ENCODE measurements around the gene GJB6. TPM values are rescaled to one million over a fixed set of nuclear protein-coding genes. Genes with fewer than 3 reads are reported as not detected.

The GJB6 gene
- polyA plus RNA-seq, 2 of the 4 experiments (the other 2 are of a cell fraction): 0.06 TPM; not detected in 1

- Histone ChIP-seq H3K27ac (peak overlapping the region in 1 of 2 experiments; percentile 71; a peak in 2 of 6 replicates), H3K4me3 (peak overlapping the region; percentile 47), H3K4me1 (no peaks in the 10 kb centered on the region), H3K4me2 (peak overlapping the region; percentile 90), H3K9me3 (no peaks in the 10 kb centered on the region)
- 79% methylated on average over 25 of the region's 30 CpGs for WGBS (ENCODE audit: missing lambda C conversion rate)
- CTCF ChIA-PET: no interaction called here
- no peak for TF ChIP-seq MAZ (IDR thresholded peaks at IDR 0.05; ENCODE audit: borderline replicate concordance, low read depth, low read length)
- DNase-seq (ENCODE audit: low read depth in 1 of 2, low spot score in 1 of 2) (no peak), ATAC-seq (no peak), FAIRE-seq (no peak)
- POLR2A ChIA-PET: no interaction called here
These were observed 943 bp downstream of the GJB6 start for GRCh38 chr13:20230913-20231838.

GRCh38 chr13:20227730-20228129, 4.4 kb downstream of the GJB6 start:
- POLR2A ChIA-PET: interaction anchor here (1.1 kb wide), 1 partner anchor 364 kb away, joined by 3 read pairs; the partner anchor contains the start of gene ZMYM5

DNA sequence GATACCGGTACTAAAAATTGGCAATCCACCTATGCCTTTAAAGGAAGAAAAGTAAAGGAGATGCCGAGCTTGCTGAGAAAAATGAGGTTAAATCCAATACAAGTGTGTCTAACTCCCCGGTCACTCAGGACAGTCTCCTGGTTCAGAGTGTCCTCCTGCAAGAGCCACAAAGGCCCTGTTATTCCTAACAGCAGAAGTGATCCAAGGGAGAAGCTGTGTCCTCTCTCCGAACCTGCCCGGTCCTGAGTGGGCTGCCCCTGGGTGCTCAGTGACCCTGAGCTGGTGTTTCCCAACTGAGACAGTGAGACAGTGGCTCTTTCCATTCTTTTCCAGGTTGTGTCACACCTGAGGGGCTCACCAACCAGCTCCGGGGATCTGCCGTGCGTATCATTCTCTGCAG, 4.8 kb downstream of the GJB6 start:
- no peak for DNase-seq (ENCODE audit: low read depth in 1 of 2, low spot score in 1 of 2)
- 57% methylated on average over 8 of the region's 8 CpGs for WGBS (ENCODE audit: missing lambda C conversion rate)
- Histone ChIP-seq H3K27ac (no peak overlapping the region), H3K4me2 (no peak overlapping the region), H3K4me1 (no peaks in the 10 kb centered on the region), H3K9me3 (no peaks in the 10 kb centered on the region), H3K4me3 (no peak overlapping the region)
- no peak for ATAC-seq
- CTCF ChIA-PET: interaction anchor here (1.2 to 1.4 kb wide), 2 partner anchors 18 to 30 kb away, joined by 3 to 4 read pairs; no protein-coding TSS in a partner anchor
- FAIRE-seq: no peak
- POLR2A ChIA-PET: no interaction called here
- TF ChIP-seq MAFK (IDR thresholded peaks at IDR 0.05; ENCODE audit: partially characterized antibody) (no peak), HDAC2 (IDR thresholded peaks at IDR 0.05) (no peak), NFE2L2 (conservative IDR thresholded peaks at IDR 0.05; ENCODE audit: low read length) (no peak), JUNB (IDR thresholded peaks at IDR 0.05) (no peak), HEYL (CRISPR knock-in tag; IDR thresholded peaks at IDR 0.05) (no peak), RAD21 (conservative IDR thresholded peaks at IDR 0.05 in 1 of 2, IDR thresholded peaks at IDR 0.05 in 1 of 2) (no peak), NR3C1 (IDR thresholded peaks at IDR 0.05) (no peak), ATOH8 (CRISPR knock-in tag; IDR thresholded peaks at IDR 0.05; ENCODE audit: low read depth) (no peak), RFX5 (IDR thresholded peaks at IDR 0.05) (no peak), HOXB5 (CRISPR knock-in tag; IDR thresholded peaks at IDR 0.05) (no peak), HMGXB4 (CRISPR knock-in tag; IDR thresholded peaks at IDR 0.05; ENCODE audit: borderline replicate concordance) (no peak), POLR2A (IDR thresholded peaks at IDR 0.05; ENCODE audit: low read length) (no peak), EHMT2 (IDR thresholded peaks at IDR 0.05; ENCODE audit: low read depth) (no peak), CEBPB (IDR thresholded peaks at IDR 0.05) (no peak), CHD4 (IDR thresholded peaks at IDR 0.05; ENCODE audit: borderline replicate concordance) (no peak), TP53 (CRISPR knock-in tag; IDR thresholded peaks at IDR 0.05) (no peak), HOXB13 (CRISPR knock-in tag; IDR thresholded peaks at IDR 0.05; ENCODE audit: low read depth) (no peak), POLR2AphosphoS2 (conservative IDR thresholded peaks at IDR 0.05; ENCODE audit: low read length) (no peak)
- TF ChIP-seq, protein P1, sequence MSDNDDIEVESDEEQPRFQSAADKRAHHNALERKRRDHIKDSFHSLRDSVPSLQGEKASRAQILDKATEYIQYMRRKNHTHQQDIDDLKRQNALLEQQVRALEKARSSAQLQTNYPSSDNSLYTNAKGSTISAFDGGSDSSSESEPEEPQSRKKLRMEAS (IDR thresholded peaks at IDR 0.05): no peak

More at GRCh38 chr13:20227730-20228129, 4.4 kb downstream of the GJB6 start:
- Histone ChIP-seq H3K9me3 (no peaks in the 10 kb centered on the region), H3K4me3 (no peak overlapping the region), H3K27ac (no peak overlapping the region), H3K4me1 (no peaks in the 10 kb centered on the region), H3K4me2 (no peak overlapping the region)
- WGBS (ENCODE audit: missing lambda C conversion rate): 42% methylated on average over 5 of the region's 6 CpGs
- FAIRE-seq: no peak
- CTCF ChIA-PET: interaction anchor here (0.9 to 1.4 kb wide), 3 partner anchors 9 to 30 kb away, joined by 3 to 4 read pairs (median 3); no protein-coding TSS in a partner anchor
- ATAC-seq: no peak
- no peak for DNase-seq (ENCODE audit: low read depth in 1 of 2, low spot score in 1 of 2)
- no peak for TF ChIP-seq BHLHE40 (IDR thresholded peaks at IDR 0.05; ENCODE audit: low read depth, low read length)
- TF ChIP-seq ZC3H11A (IDR thresholded peaks at IDR 0.05): no peak
- TF ChIP-seq MAZ (IDR thresholded peaks at IDR 0.05; ENCODE audit: borderline replicate concordance, low read depth, low read length): no peak
- no peak for TF ChIP-seq ATOH8 (CRISPR knock-in tag; IDR thresholded peaks at IDR 0.05; ENCODE audit: low read depth)
- TF ChIP-seq TP53 (CRISPR knock-in tag; IDR thresholded peaks at IDR 0.05): no peak
- TF ChIP-seq GATA3 (IDR thresholded peaks at IDR 0.05; ENCODE audit: borderline replicate concordance): no peak
- TF ChIP-seq CBX2 (IDR thresholded peaks at IDR 0.05; ENCODE audit: borderline replicate concordance, low read depth): no peak
- no peak for TF ChIP-seq RNF2 (IDR thresholded peaks at IDR 0.05; ENCODE audit: borderline replicate concordance, low read depth)

All from A549 (cell line).